Keratinocyte (primary cell): ENCODE results near the gene SAMD4A. TPM values are rescaled to one million over a fixed set of nuclear protein-coding genes. Genes with fewer than 3 reads are reported as not detected.

ENCODE experiments used
- DNase-seq: peaks from one replicate; pipeline ENCODE4 v3.0.0-alpha.2; 2011; ENCODE audit warnings: low read depth, missing footprints, low spot score
- FAIRE-seq: peaks from 2 replicates; lab custom pipeline; 2011; peaks lifted over from hg19 to GRCh38; lab: Jason Lieb, UNC
- H2AFZ ChIP-seq: 2 replicates; pipeline ENCODE4 v1.6.0; 2012; ENCODE audit warnings: low read length, control low read depth, inconsistent platforms; ENCODE audit not compliant: control insufficient read depth
- H3K27ac ChIP-seq: 2 replicates; pipeline ENCODE4 v1.5.1; 2011; ENCODE audit warnings: low read length; ENCODE audit not compliant: control insufficient read depth, insufficient read depth
- H3K27me3 ChIP-seq: 3 replicates; pipeline ENCODE4 v1.6.0; 2011; ENCODE audit warnings: low read length; ENCODE audit not compliant: control insufficient read depth, insufficient read depth; ENCODE audit errors: extremely low read depth
- H3K36me3 ChIP-seq, 2 experiments: 2 replicates in 1 of 2; 3 replicates in 1 of 2; pipeline ENCODE4 v1.5.1; 2011; ENCODE audit warnings: low read length in 2 of 2, mild to moderate bottlenecking in 1 of 2; ENCODE audit not compliant: control insufficient read depth in 2 of 2, insufficient read depth in 2 of 2; ENCODE audit errors: extremely low read depth in 1 of 2
- H3K4me1 ChIP-seq: 3 replicates; pipeline ENCODE4 v1.5.1; 2011; ENCODE audit warnings: low read length; ENCODE audit not compliant: control insufficient read depth, insufficient read depth; ENCODE audit errors: extremely low read depth
- H3K4me2 ChIP-seq: 3 replicates; pipeline ENCODE4 v1.6.0; 2011; ENCODE audit warnings: low read depth, low read length; ENCODE audit not compliant: control insufficient read depth, insufficient read depth; ENCODE audit errors: extremely low read depth
- H3K4me3 ChIP-seq, 3 experiments: fragments of 200-600 bp in 1 of 3; sonication (generic) in 1 of 3; 2 replicates in 2 of 3; 3 replicates in 1 of 3; pipeline ENCODE4 v1.5.1; 2011 to 2016; ENCODE audit warnings: low read length in 3 of 3, mild to moderate bottlenecking in 3 of 3, control low read depth in 2 of 3, inconsistent platforms in 1 of 3, low read depth in 1 of 3, mixed read lengths in 1 of 3, mixed run types in 1 of 3, moderate library complexity in 1 of 3; ENCODE audit not compliant: control insufficient read depth in 2 of 3, insufficient read depth in 2 of 3; ENCODE audit errors: extremely low read depth in 1 of 3
- H3K79me2 ChIP-seq: 2 replicates; pipeline ENCODE4 v1.6.0; 2012; ENCODE audit warnings: low read length; ENCODE audit not compliant: control insufficient read depth, insufficient read depth
- H3K9ac ChIP-seq: 3 replicates; pipeline ENCODE4 v1.6.0; 2011; ENCODE audit warnings: low read length; ENCODE audit not compliant: control insufficient read depth, insufficient read depth; ENCODE audit errors: extremely low read depth
- H3K9me1 ChIP-seq: 3 replicates; pipeline ENCODE4 v1.6.0; 2011; ENCODE audit warnings: low read length; ENCODE audit not compliant: control insufficient read depth, insufficient read depth; ENCODE audit errors: extremely low read depth
- H3K9me3 ChIP-seq: 2 replicates; pipeline ENCODE4 v1.5.1; 2012; ENCODE audit warnings: low read depth, low read length; ENCODE audit not compliant: control insufficient read depth
- H4K20me1 ChIP-seq: 3 replicates; pipeline ENCODE4 v1.6.0; 2011; ENCODE audit warnings: low read length; ENCODE audit not compliant: control insufficient read depth, insufficient read depth; ENCODE audit errors: extremely low read depth
- CTCF ChIP-seq, 3 experiments: IDR thresholded peaks in 1 of 3; conservative IDR thresholded peaks in 1 of 3; optimal IDR thresholded peaks in 1 of 3; 2 replicates in 2 of 3; 3 replicates in 1 of 3; pipeline versions ENCODE3 to v1.5.1; 2011; ENCODE audit warnings: low read length in 3 of 3, mild to moderate bottlenecking in 3 of 3, moderate library complexity in 2 of 3, control low read depth in 1 of 3, inconsistent platforms in 1 of 3; ENCODE audit not compliant: insufficient read depth in 2 of 3; ENCODE audit errors: extremely low read depth in 1 of 3
- EZH2 ChIP-seq: IDR thresholded peaks from one replicate; pipeline ENCODE4 v1.6.1; 2012; ENCODE audit warnings: inconsistent platforms, mild to moderate bottlenecking, low read length, moderate library complexity
- dilution Hi-C: fragments of 300-500 bp; cut with MboI; formaldehyde crosslinking; loops from one replicate; pipeline ENCODE4 v1.7.0; 2020; ENCODE audit warnings: low sequenced_read_pairs; ENCODE audit not compliant: extremely low pct_ligation_motif_present
- polyA plus RNA-seq, 5 experiments: library from polyadenylated mRNA; depleted of rRNA in 3 of 5; stranded (reverse) in 3 of 5; stranded (forward) in 1 of 5; unstranded in 1 of 5; fragments of >200 nt; gene quantifications; 1 replicate in 1 of 5; 2 replicates in 3 of 5; 3 replicates in 1 of 5; pipeline versions ENCODE4 v1.2.1 to v1.2.3, GENCODE V29; 2011 to 2012; ENCODE audit warnings: missing spikeins in 2 of 5, low read depth in 1 of 5, low replicate concordance in 1 of 5

Gene SAMD4A
- polyA plus RNA-seq, 1 donor (not counting 4 experiments of a cell fraction or from before 2014, with no cell fraction given), result 16.2 TPM

DNA sequence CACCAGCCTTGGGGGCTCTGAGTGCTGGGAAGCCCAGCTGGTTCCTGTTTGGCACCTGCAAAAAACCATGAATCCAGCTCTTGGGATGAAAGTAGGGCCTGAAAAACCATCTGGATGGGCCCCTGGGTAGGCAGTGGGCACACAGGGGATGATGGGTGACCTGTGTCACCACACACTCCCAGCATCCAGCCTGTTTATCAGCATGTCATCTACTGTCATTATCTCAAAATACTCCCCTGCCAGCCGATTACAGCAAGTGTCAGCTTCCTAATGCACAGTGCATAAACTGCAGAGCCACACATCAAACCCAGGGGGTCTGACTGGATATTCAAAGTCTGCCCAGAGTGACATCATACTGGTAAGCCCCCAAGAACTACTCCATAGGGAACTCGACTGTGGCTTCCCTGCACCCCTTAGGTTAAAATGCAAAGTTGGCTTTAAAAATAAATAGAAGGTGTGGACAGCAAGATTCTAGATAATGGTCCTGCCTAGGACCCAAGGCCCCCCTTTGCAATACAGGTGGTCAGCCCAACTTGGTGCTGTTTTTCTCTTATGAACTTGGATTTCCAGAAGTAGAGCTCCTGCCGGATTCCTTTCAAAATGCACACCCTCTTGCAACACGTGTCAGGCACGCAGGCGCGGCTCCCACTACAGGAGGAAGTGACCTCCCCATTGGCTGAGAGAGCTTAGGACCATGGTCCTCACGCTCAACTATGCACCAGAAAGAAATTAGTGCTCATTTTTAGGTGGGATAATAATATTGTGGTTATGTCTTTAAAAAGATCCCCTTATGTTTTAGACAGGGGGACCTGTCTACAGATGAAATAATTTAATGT is 241.6 kb downstream of the SAMD4A start:
- Histone ChIP-seq H3K4me3 (no peak overlapping the region), H3K27ac (no peak overlapping the region), H4K20me1 (no peaks in the 10 kb centered on the region), H2AFZ (no peak overlapping the region), H3K9ac (no peak overlapping the region), H3K79me2 (no peaks in the 10 kb centered on the region), H3K4me2 (no peak overlapping the region), H3K9me1 (no peaks in the 10 kb centered on the region), H3K36me3 (no peaks in the 10 kb centered on the region), H3K4me1 (peaks cover 26% of the 10 kb centered on the region), H3K27me3 (peaks cover 11% of the 10 kb centered on the region), H3K9me3 (no peaks in the 10 kb centered on the region)
- no peak for FAIRE-seq
- dilution Hi-C loops, result no loop called here
- TF ChIP-seq EZH2 (no peak), CTCF (optimal IDR thresholded peaks at IDR 0.05 in 1 of 3, IDR thresholded peaks at IDR 0.05 in 1 of 3, conservative IDR thresholded peaks at IDR 0.05 in 1 of 3; ENCODE audit: extremely low read depth in 1 of 3, insufficient read depth in 2 of 3, low read length in 3 of 3) (no peak)
- no peak for DNase-seq

DNA sequence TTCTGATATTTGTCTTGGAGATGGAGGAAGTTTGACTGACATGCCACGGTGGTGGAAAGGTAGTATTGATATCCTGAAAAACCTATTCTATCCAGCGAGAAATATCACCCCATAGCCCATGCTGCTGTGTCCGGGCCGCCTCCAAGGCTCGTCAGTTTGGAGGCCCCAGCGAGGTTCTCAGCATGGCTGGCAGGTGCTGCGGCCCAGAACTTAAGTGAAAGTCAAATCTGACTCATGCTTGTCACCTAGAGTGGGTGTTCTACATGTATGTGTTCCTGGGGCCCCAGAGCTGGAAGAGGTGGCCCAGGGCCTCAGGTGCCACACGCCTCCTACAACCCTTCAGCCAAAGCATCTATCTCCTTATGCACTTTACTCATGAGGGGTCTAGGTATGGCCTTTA is 242.8 kb downstream of the SAMD4A start:
- Histone ChIP-seq H3K9me1 (no peaks in the 10 kb centered on the region), H3K36me3 (no peaks in the 10 kb centered on the region), H3K9me3 (no peaks in the 10 kb centered on the region), H3K79me2 (no peaks in the 10 kb centered on the region), H3K4me2 (no peak overlapping the region), H3K4me1 (peaks cover 18% of the 10 kb centered on the region), H3K9ac (no peak overlapping the region), H2AFZ (no peak overlapping the region), H3K27me3 (peaks cover 11% of the 10 kb centered on the region), H3K4me3 (no peak overlapping the region), H3K27ac (no peak overlapping the region), H4K20me1 (no peaks in the 10 kb centered on the region)
- no peak for FAIRE-seq
- no peak for TF ChIP-seq EZH2
- no peak for TF ChIP-seq CTCF (optimal IDR thresholded peaks at IDR 0.05 in 1 of 3, IDR thresholded peaks at IDR 0.05 in 1 of 3, conservative IDR thresholded peaks at IDR 0.05 in 1 of 3; ENCODE audit: extremely low read depth in 1 of 3, insufficient read depth in 2 of 3, low read length in 3 of 3)
- dilution Hi-C loops, result no loop called here
- DNase-seq, result no peak
